ENCODE results near the gene WASHC2A.

- TF ChIP-seq, protein P1, sequence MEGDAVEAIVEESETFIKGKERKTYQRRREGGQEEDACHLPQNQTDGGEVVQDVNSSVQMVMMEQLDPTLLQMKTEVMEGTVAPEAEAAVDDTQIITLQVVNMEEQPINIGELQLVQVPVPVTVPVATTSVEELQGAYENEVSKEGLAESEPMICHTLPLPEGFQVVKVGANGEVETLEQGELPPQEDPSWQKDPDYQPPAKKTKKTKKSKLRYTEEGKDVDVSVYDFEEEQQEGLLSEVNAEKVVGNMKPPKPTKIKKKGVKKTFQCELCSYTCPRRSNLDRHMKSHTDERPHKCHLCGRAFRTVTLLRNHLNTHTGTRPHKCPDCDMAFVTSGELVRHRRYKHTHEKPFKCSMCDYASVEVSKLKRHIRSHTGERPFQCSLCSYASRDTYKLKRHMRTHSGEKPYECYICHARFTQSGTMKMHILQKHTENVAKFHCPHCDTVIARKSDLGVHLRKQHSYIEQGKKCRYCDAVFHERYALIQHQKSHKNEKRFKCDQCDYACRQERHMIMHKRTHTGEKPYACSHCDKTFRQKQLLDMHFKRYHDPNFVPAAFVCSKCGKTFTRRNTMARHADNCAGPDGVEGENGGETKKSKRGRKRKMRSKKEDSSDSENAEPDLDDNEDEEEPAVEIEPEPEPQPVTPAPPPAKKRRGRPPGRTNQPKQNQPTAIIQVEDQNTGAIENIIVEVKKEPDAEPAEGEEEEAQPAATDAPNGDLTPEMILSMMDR (IDR thresholded peaks at IDR 0.05) = no peak
- no peak for TF ChIP-seq POLR2A (IDR thresholded peaks at IDR 0.05)
- TF ChIP-seq EP300 (IDR thresholded peaks at IDR 0.05) = no peak
Measured at GRCh38 chr10:50033481-50033880, 34.3 kb upstream of the WASHC2A start.

Data from stomach (tissue), 4 donors.